DMS79 (cell line): ENCODE data around the gene PFAS.
"Not testable (repeated sequence)": the region's sequence is repeated elsewhere in the genome, so short reads cannot be mapped to it uniquely, and the experiment has no call there.

Source experiments
- DNase-seq: peaks from one replicate; lab custom pipeline; 2025; lab: John Stamatoyannopoulos, UW

PFAS gene

GRCh38 chr17:8248751-8249607 lies at the start of gene PFAS:
Gene PFAS, plus strand, starts transcription at chr17:8249289. Its CDS starts 4,649 bp downstream, at chr17:8253938.
- DNase-seq: peak; percentile 43

- DNase-seq: no peak
Observed at GRCh38 chr17:8204761-8205555, 44.1 kb upstream of the PFAS start.

- no peak for DNase-seq
Observed at GRCh38 chr17:8206536-8206935, 42.6 kb upstream of the PFAS start.

- DNase-seq: peak; percentile 93
Observed at GRCh38 chr17:8209907-8210760, 39.0 kb upstream of the PFAS start, which contains the start of gene AURKB. Gene AURKB, minus strand, starts transcription at chr17:8210575. Its CDS starts 351 bp downstream, at chr17:8210224.

- DNase-seq: no peak
Observed at GRCh38 chr17:8210761-8211458, 38.2 kb upstream of the PFAS start.

- no peak for DNase-seq
Observed at GRCh38 chr17:8212312-8213180, 36.5 kb upstream of the PFAS start.

- DNase-seq: not testable (repeated sequence)
Observed at GRCh38 chr17:8214000-8214399, 35.1 kb upstream of the PFAS start.

- peak; percentile 65 for DNase-seq
Observed at GRCh38 chr17:8220783-8221662, 28.1 kb upstream of the PFAS start.

GRCh38 chr17:8221663-8222379 lies 27.3 kb upstream of the PFAS start:
- peak; percentile 58 for DNase-seq

GRCh38 chr17:8222380-8222629 lies 26.8 kb upstream of the PFAS start:
- no peak for DNase-seq

GRCh38 chr17:8222630-8223355 lies 26.3 kb upstream of the PFAS start:
- DNase-seq: peak; percentile 37

- DNase-seq: no peak
Observed at GRCh38 chr17:8223356-8224126, 25.5 kb upstream of the PFAS start.

- no peak for DNase-seq
Observed at GRCh38 chr17:8224891-8225812, 23.9 kb upstream of the PFAS start.

GRCh38 chr17:8225813-8226535 lies 23.1 kb upstream of the PFAS start:
- DNase-seq: no peak

GRCh38 chr17:8226536-8227237 lies 22.4 kb upstream of the PFAS start:
- DNase-seq: no peak
